Stimulated activated CD4-positive, alpha-beta T cell treated with anti-CD3 and anti-CD28 coated beads, Interleukin-1b, Interleukin-23, amount 100 ng/mL, for 1 hour (primary cell): ENCODE data around the gene CHCHD6.

ENCODE experiments used
- DNase-seq, 2 donors: peaks; one replicate each; pipeline ENCODE4 v3.0.0-alpha.2; 2020; ENCODE audit warnings: low read depth in 2 of 2

The CHCHD6 gene

DNA sequence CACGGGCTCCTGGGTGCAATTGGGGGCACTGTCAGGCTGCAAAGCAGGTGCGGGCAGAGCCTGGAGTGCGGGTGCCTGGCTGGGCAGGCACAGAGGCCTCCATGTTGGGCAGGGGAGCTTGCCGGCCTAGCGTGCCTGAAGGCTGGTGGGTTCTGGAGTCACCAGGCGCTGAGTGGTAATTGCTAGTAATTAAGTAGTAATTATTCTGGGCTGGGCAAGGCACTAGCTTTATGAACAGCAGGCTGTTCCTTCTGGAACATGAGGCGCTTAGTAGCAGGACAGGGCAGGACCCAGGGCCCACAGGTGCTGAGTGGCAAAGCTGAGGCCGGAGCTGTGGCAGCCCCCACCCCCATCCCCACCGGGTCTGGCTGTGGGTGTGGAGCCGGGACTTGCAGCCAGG is 304.2 kb downstream of the CHCHD6 start:
- DNase-seq: no peak

GRCh38 chr3:127009531-127009930 is 305.5 kb downstream of the CHCHD6 start:
- no peak for DNase-seq
